Nephron progenitor cell (in vitro differentiated cells): ENCODE data around the gene SPATS2L.

Experiments
- DNase-seq: peaks from one replicate; pipeline ENCODE4 v3.0.0; 2021
- H3K27ac Mint-ChIP-seq: 2 replicates; pipeline ENCODE4 v1.8.0; 2021; ENCODE audit warnings: mild to moderate bottlenecking, moderate library complexity, mixed read lengths
- H3K27me3 Mint-ChIP-seq: 2 replicates; pipeline ENCODE4 v1.8.0; 2021; ENCODE audit warnings: mild to moderate bottlenecking, low read depth, mixed read lengths; ENCODE audit not compliant: poor library complexity
- H3K36me3 Mint-ChIP-seq: 2 replicates; pipeline ENCODE4 v1.8.0; 2021; ENCODE audit warnings: low read depth, mixed read lengths
- H3K4me1 Mint-ChIP-seq: 2 replicates; pipeline ENCODE4 v1.8.0; 2021; ENCODE audit warnings: mixed read lengths
- H3K4me3 Mint-ChIP-seq: 2 replicates; pipeline ENCODE4 v1.8.0; 2021; ENCODE audit warnings: mild to moderate bottlenecking, moderate library complexity, mixed read lengths
- H3K9me3 Mint-ChIP-seq: 2 replicates; pipeline ENCODE4 v1.8.0; 2021; ENCODE audit warnings: mild to moderate bottlenecking, moderate library complexity, mixed read lengths
- TF ChIP-seq, protein P1 (sequence below): fragments of 200-600 bp; sonication (generic); IDR thresholded peaks from 2 replicates; pipeline ENCODE4 v1.5.0; 2021; ENCODE audit warnings: antibody characterized with exemption

The SPATS2L gene

GRCh38 chr2:200279857-200280256 is 26.6 kb upstream of the SPATS2L start:
- Mint-ChIP-seq H3K4me1 (no peaks in the 10 kb centered on the region), H3K9me3 (no peaks in the 10 kb centered on the region), H3K36me3 (no peaks in the 10 kb centered on the region), H3K27ac (no peak overlapping the region), H3K4me3 (no peak overlapping the region), H3K27me3 (no peaks in the 10 kb centered on the region)
- DNase-seq: no peak
- TF ChIP-seq, protein P1, sequence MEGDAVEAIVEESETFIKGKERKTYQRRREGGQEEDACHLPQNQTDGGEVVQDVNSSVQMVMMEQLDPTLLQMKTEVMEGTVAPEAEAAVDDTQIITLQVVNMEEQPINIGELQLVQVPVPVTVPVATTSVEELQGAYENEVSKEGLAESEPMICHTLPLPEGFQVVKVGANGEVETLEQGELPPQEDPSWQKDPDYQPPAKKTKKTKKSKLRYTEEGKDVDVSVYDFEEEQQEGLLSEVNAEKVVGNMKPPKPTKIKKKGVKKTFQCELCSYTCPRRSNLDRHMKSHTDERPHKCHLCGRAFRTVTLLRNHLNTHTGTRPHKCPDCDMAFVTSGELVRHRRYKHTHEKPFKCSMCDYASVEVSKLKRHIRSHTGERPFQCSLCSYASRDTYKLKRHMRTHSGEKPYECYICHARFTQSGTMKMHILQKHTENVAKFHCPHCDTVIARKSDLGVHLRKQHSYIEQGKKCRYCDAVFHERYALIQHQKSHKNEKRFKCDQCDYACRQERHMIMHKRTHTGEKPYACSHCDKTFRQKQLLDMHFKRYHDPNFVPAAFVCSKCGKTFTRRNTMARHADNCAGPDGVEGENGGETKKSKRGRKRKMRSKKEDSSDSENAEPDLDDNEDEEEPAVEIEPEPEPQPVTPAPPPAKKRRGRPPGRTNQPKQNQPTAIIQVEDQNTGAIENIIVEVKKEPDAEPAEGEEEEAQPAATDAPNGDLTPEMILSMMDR: no peak

GRCh38 chr2:200286578-200286977 is 19.9 kb upstream of the SPATS2L start:
- Mint-ChIP-seq H3K9me3 (peaks cover 12% of the 10 kb centered on the region), H3K27ac (no peak overlapping the region), H3K4me1 (no peaks in the 10 kb centered on the region), H3K4me3 (no peak overlapping the region), H3K27me3 (no peaks in the 10 kb centered on the region), H3K36me3 (no peaks in the 10 kb centered on the region)
- no peak for DNase-seq
- TF ChIP-seq, protein P1: no peak

DNA sequence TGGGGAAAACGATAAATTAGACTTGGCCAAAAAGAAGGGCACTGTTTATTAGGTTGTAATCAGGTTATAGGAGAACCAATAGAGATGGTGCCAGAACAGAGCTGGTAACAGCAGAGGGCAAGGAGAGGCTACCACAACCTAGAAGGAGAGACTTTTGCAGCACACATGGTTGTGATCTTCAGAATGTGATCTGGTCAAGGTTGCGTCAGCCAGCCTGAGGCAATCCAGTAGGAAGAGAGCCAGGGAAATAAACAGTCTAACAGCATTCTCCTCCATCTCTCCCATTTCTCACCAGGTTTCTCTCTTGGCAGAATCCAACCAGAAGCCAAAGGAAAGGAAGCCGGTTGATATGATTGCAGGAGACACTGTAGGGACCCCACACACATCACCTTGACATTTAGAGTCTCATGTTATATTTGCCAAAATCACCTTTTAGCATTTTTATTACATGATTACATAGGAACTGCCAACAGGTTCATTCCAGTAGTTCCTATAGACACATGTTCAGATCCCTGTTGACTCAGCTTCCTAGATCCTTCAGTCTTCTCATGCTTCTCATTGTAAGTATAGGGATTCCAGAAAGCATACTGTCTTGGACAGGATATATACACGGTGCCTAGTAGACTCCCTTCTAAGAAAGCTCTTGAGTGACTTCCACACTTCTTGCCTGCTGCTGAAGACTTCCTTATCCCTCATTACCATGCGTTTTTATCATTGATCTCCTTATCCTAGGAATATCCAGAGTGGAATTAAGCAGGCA is 17.6 kb upstream of the SPATS2L start:
- peaks cover 12% of the 10 kb centered on the region for H3K9me3 Mint-ChIP-seq
- no peak overlapping the region for H3K27ac Mint-ChIP-seq
- no peak overlapping the region for H3K4me3 Mint-ChIP-seq
- no peaks in the 10 kb centered on the region for H3K27me3 Mint-ChIP-seq
- H3K4me1 Mint-ChIP-seq: no peaks in the 10 kb centered on the region
- DNase-seq: no peak
- H3K36me3 Mint-ChIP-seq: no peaks in the 10 kb centered on the region
- TF ChIP-seq, protein P1: no peak

DNA sequence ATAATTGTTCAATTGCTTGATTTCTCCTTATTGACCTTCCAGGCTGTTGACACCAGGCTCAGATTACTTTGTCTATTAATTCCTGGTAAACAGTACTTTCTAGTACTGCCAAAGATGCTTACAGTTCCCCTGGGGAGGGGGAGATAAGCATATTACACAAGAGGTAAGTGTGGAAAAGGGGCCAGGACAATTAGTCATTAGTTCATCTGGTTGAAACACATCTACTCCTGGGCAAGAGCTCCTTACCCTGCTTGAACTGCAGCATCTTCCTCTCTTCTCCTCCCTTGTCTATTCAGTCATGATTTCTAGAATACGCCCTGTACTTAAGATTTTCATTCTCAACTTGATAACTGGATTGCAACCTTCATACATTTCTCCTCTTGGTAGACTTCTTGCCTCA is 10.4 kb upstream of the SPATS2L start:
- TF ChIP-seq, protein P1: no peak
- H3K36me3 Mint-ChIP-seq: no peaks in the 10 kb centered on the region
- no peak for DNase-seq
- no peak overlapping the region for H3K4me3 Mint-ChIP-seq
- H3K27ac Mint-ChIP-seq: peak overlapping the region; percentile 14
- H3K9me3 Mint-ChIP-seq: no peaks in the 10 kb centered on the region
- H3K27me3 Mint-ChIP-seq: peaks cover 9% of the 10 kb centered on the region
- peaks cover 5% of the 10 kb centered on the region for H3K4me1 Mint-ChIP-seq

GRCh38 chr2:200297100-200297499 is 9.4 kb upstream of the SPATS2L start:
- no peak overlapping the region for H3K27ac Mint-ChIP-seq

More at GRCh38 chr2:200297100-200297499, 9.4 kb upstream of the SPATS2L start:
- Mint-ChIP-seq H3K9me3 (no peaks in the 10 kb centered on the region), H3K27me3 (peaks cover 9% of the 10 kb centered on the region), H3K4me1 (peaks cover 5% of the 10 kb centered on the region), H3K36me3 (no peaks in the 10 kb centered on the region), H3K4me3 (no peak overlapping the region)
- TF ChIP-seq, protein P1: no peak
- DNase-seq: no peak
